Tibial artery (tissue), 4 donors: Measurements from ENCODE around the gene LCN12.

Source experiments
- DNase-seq, 2 donors: peaks; one replicate each; pipeline ENCODE4 v3.0.0-alpha.2; 2019
- H3K27ac ChIP-seq, 2 donors: fragments of 200-600 bp; sonication (generic) in 1 of 2; 1 replicate in 1 of 2; 2 replicates in 1 of 2; pipeline ENCODE4 v1.5.1; 2018 to 2019; ENCODE audit warnings: mild to moderate bottlenecking in 1 of 2
- H3K27me3 ChIP-seq, 2 donors: fragments of 200-600 bp; sonication (generic) in 1 of 2; one replicate each; pipeline versions ENCODE4 v1.5.1 to v1.6.0; 2016 to 2019
- H3K36me3 ChIP-seq, 3 donors: fragments of 200-600 bp; sonication (generic) in 2 of 3; one replicate each; pipeline ENCODE4 v1.5.1; 2016 to 2019; ENCODE audit warnings: mild to moderate bottlenecking in 2 of 3
- H3K4me1 ChIP-seq, 4 donors: fragments of 200-600 bp; sonication (generic) in 2 of 4; 1 replicate in 3 of 4; 2 replicates in 1 of 4; pipeline ENCODE4 v1.5.1; 2016 to 2019
- H3K4me3 ChIP-seq, 2 donors: fragments of 200-600 bp; sonication (generic) in 1 of 2; 1 replicate in 1 of 2; 2 replicates in 1 of 2; pipeline ENCODE4 v1.5.1; 2018 to 2019; ENCODE audit warnings: mild to moderate bottlenecking in 2 of 2
- H3K9me3 ChIP-seq, 3 donors: fragments of 200-600 bp; sonication (generic) in 1 of 3; one replicate each; pipeline ENCODE4 v1.5.1; 2016 to 2019
- CTCF ChIP-seq, 2 experiments: fragments of 200-600 bp in 1 of 2; fragments of 450-650 bp in 1 of 2; IDR thresholded peaks; one replicate each; pipeline ENCODE4 v1.5.1; 2017 to 2019; ENCODE audit warnings: antibody characterized with exemption in 2 of 2, mild to moderate bottlenecking in 1 of 2, moderate library complexity in 1 of 2
- intact Hi-C: fragments of 100-400 bp; cut with DNase I; formaldehyde crosslinking; loops from one replicate; pipeline ENCODE4 v1.15.0; 2023; ENCODE audit warnings: low total_unique reads

LCN12 gene

GRCh38 chr9:136978865-136979544, 26.9 kb downstream of the LCN12 start:
- no peaks in the 10 kb centered on the region for H3K36me3 ChIP-seq
- H3K27ac ChIP-seq, result no peak overlapping the region
- H3K9me3 ChIP-seq, result no peaks in the 10 kb centered on the region
- peaks cover 0 to 24% (median 15%) of the 10 kb centered on the region in 4 donors for H3K4me1 ChIP-seq
- H3K27me3 ChIP-seq, result peaks cover 0 to 55% of the 10 kb centered on the region in 2 donors
- no peak overlapping the region for H3K4me3 ChIP-seq
- DNase-seq, result no peak
- intact Hi-C loops, result no loop called here
- TF ChIP-seq CTCF (IDR thresholded peaks at IDR 0.05), result no peak

- no peak for TF ChIP-seq CTCF (IDR thresholded peaks at IDR 0.05)
- Histone ChIP-seq H3K4me3 (no peak overlapping the region), H3K27ac (no peak overlapping the region)
Observed at GRCh38 chr9:136979769-136980587, 27.9 kb downstream of the LCN12 start.

GRCh38 chr9:136980669-136981478, 28.8 kb downstream of the LCN12 start:
- Histone ChIP-seq H3K4me3 (no peak overlapping the region), H3K27ac (no peak overlapping the region), H3K4me1 (peaks cover 0 to 28% (median 17%) of the 10 kb centered on the region in 4 donors), H3K9me3 (no peaks in the 10 kb centered on the region), H3K27me3 (peaks cover 0 to 74% of the 10 kb centered on the region in 2 donors), H3K36me3 (no peaks in the 10 kb centered on the region)
- intact Hi-C loops, result no loop called here
- TF ChIP-seq CTCF (IDR thresholded peaks at IDR 0.05), result no peak
- DNase-seq, result no peak

More at GRCh38 chr9:136979769-136980587, 27.9 kb downstream of the LCN12 start:
- no peaks in the 10 kb centered on the region for H3K36me3 ChIP-seq
- peaks cover 0 to 24% (median 16%) of the 10 kb centered on the region in 4 donors for H3K4me1 ChIP-seq
- peaks cover 0 to 65% of the 10 kb centered on the region in 2 donors for H3K27me3 ChIP-seq
- DNase-seq, result no peak
- H3K9me3 ChIP-seq, result no peaks in the 10 kb centered on the region
- intact Hi-C loops, result no loop called here

- no peak for TF ChIP-seq CTCF (IDR thresholded peaks at IDR 0.05)
- intact Hi-C loops, result no loop called here
- H3K36me3 ChIP-seq, result no peaks in the 10 kb centered on the region
- peaks cover 0 to 24% (median 15%) of the 10 kb centered on the region in 4 donors for H3K4me1 ChIP-seq
- H3K27ac ChIP-seq, result no peak overlapping the region
- H3K27me3 ChIP-seq, result peaks cover 0 to 81% of the 10 kb centered on the region in 2 donors
- DNase-seq, result no peak
- no peak overlapping the region for H3K4me3 ChIP-seq
- H3K9me3 ChIP-seq, result no peaks in the 10 kb centered on the region
Observed at GRCh38 chr9:136981588-136982231, 29.6 kb downstream of the LCN12 start.
